Mesothelial cell of epicardium (in vitro differentiated cells): Measurements from ENCODE around the gene GRIN2A. TPM values are rescaled to one million over a fixed set of nuclear protein-coding genes. Genes with fewer than 3 reads are reported as not detected.

Source experiments
- DNase-seq, 2 experiments: peaks; one replicate each; pipeline ENCODE4 v3.0.0; 2021; ENCODE audit warnings: low spot score in 2 of 2; ENCODE audit not compliant: unreplicated experiment in 2 of 2
- H3K27ac Mint-ChIP-seq: 2 replicates; pipeline ENCODE4 v1.8.0; 2021; ENCODE audit warnings: mixed read lengths
- H3K27me3 Mint-ChIP-seq: 2 replicates; pipeline ENCODE4 v1.8.0; 2021; ENCODE audit warnings: low read depth, mixed read lengths
- H3K36me3 Mint-ChIP-seq: 2 replicates; pipeline ENCODE4 v1.8.0; 2021; ENCODE audit warnings: mixed read lengths
- H3K4me1 Mint-ChIP-seq: 2 replicates; pipeline ENCODE4 v1.8.0; 2021; ENCODE audit warnings: mixed read lengths
- H3K4me3 Mint-ChIP-seq: 2 replicates; pipeline ENCODE4 v1.8.0; 2021; ENCODE audit warnings: mild to moderate bottlenecking, moderate library complexity, mixed read lengths
- H3K9me3 Mint-ChIP-seq: 2 replicates; pipeline ENCODE4 v1.8.0; 2021; ENCODE audit warnings: mixed read lengths
- total RNA-seq: library from RNA; stranded (reverse); gene quantifications from 3 replicates; pipeline ENCODE4 v1.2.1, GENCODE V29; 2021
- TF ChIP-seq, protein P1 (sequence below): fragments of 200-600 bp; sonication (generic); IDR thresholded peaks from one replicate; pipeline ENCODE4 v1.5.0; 2021; ENCODE audit warnings: antibody characterized with exemption; ENCODE audit not compliant: unreplicated experiment

GRIN2A gene
- total RNA-seq, 1 donor from 2014 or later, result 4.9 TPM

DNA sequence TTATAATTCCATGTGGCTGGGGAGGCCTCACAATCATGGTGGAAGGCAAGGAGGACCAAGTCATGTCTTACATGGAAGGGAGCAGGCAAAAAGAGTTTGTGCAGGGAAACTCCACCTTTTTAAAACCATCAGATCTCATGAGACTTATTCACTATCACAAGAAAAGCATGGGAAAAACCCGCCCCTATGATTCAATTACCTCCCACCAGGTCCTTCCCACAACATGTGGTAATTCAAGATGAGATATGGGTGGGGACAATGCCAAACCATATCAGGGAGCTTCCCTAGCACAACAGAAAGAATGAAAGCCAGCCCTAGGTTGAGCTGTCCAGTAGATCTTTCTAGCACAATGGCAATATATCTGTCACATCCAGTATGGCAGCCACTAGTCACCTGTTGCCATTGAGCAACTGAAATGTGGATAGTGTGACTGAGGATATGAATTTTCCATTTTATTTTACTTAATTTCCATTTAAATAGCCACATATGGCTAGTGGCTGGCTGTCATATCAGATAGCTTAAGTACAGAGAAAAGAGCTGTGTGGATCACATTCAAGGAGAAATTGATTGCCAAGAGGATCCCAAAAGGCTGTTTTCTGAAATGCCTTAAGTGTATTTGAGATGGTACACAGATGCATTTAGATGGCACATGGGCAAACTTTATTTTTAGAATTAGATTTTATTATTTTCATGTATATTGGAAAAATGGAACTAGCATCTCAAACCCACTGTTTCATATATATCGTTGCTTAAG lies 273.0 kb downstream of the GRIN2A start:
- H3K27ac Mint-ChIP-seq, result no peak overlapping the region
- no peaks in the 10 kb centered on the region for H3K9me3 Mint-ChIP-seq
- H3K4me3 Mint-ChIP-seq, result no peak overlapping the region
- TF ChIP-seq, protein P1, sequence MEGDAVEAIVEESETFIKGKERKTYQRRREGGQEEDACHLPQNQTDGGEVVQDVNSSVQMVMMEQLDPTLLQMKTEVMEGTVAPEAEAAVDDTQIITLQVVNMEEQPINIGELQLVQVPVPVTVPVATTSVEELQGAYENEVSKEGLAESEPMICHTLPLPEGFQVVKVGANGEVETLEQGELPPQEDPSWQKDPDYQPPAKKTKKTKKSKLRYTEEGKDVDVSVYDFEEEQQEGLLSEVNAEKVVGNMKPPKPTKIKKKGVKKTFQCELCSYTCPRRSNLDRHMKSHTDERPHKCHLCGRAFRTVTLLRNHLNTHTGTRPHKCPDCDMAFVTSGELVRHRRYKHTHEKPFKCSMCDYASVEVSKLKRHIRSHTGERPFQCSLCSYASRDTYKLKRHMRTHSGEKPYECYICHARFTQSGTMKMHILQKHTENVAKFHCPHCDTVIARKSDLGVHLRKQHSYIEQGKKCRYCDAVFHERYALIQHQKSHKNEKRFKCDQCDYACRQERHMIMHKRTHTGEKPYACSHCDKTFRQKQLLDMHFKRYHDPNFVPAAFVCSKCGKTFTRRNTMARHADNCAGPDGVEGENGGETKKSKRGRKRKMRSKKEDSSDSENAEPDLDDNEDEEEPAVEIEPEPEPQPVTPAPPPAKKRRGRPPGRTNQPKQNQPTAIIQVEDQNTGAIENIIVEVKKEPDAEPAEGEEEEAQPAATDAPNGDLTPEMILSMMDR, result no peak
- H3K4me1 Mint-ChIP-seq, result peaks cover 7% of the 10 kb centered on the region
- H3K27me3 Mint-ChIP-seq, result no peaks in the 10 kb centered on the region
- no peaks in the 10 kb centered on the region for H3K36me3 Mint-ChIP-seq
- DNase-seq, result no peak

- Mint-ChIP-seq H3K27me3 (no peaks in the 10 kb centered on the region), H3K4me1 (peaks cover 7% of the 10 kb centered on the region), H3K9me3 (no peaks in the 10 kb centered on the region), H3K27ac (peak overlapping the region; percentile 23), H3K4me3 (no peak overlapping the region), H3K36me3 (no peaks in the 10 kb centered on the region)
- peak in 1 of 2 experiments; percentile 39 for DNase-seq
- TF ChIP-seq, protein P1, result no peak
Measured at GRCh38 chr16:9908613-9909012, 273.6 kb downstream of the GRIN2A start.

DNA sequence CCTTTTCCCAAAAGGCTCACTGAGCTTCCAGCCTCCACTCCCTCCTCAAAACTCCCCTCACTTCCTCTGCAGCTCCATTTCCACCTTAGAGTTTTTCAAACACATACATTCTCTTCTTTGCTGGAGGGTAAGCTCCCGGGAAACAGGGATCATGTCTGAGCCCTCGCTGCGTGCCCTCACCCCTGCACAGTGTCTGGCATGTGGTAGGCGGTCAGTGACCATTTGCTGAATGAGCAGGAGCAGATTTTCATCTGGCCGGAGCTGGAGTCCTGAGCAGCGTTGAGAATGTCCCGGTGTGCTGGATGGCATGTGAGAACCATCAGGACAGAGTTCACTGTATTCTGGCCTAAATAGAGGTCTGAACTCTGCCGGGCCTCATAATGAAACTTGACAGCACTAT lies 274.5 kb downstream of the GRIN2A start:
- DNase-seq, result no peak
- no peak overlapping the region for H3K27ac Mint-ChIP-seq
- H3K9me3 Mint-ChIP-seq, result peaks cover under 1% of the 10 kb centered on the region
- no peaks in the 10 kb centered on the region for H3K36me3 Mint-ChIP-seq
- no peaks in the 10 kb centered on the region for H3K27me3 Mint-ChIP-seq
- peaks cover 7% of the 10 kb centered on the region for H3K4me1 Mint-ChIP-seq
- TF ChIP-seq, protein P1, result no peak
- H3K4me3 Mint-ChIP-seq, result no peak overlapping the region

- peaks cover 3% of the 10 kb centered on the region for H3K9me3 Mint-ChIP-seq
- H3K4me3 Mint-ChIP-seq, result no peak overlapping the region
- DNase-seq, result no peak
- peaks cover 4% of the 10 kb centered on the region for H3K27me3 Mint-ChIP-seq
- H3K36me3 Mint-ChIP-seq, result no peaks in the 10 kb centered on the region
- TF ChIP-seq, protein P1, result no peak
- H3K27ac Mint-ChIP-seq, result no peak overlapping the region
- H3K4me1 Mint-ChIP-seq, result peaks cover 7% of the 10 kb centered on the region
Measured at GRCh38 chr16:9906218-9906617, 276.0 kb downstream of the GRIN2A start.

DNA sequence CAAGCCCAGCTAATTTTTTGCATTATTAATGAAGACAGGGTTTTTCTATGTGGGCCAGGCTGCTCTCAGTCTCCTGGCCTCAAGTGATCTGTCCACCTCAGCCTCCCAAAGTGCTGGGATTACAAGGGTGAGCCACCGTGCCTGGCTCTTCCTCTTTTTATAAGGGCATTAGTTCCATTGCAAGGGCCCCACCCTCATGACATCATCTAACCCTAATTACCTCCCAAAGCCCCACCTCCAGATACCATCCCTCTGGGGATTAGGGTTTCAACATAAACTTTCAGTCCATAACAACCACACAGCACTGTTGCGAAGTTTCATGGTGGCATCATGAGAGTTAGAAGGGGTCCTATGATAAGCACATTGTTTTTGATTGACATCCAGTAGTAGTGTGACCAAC lies 277.7 kb downstream of the GRIN2A start:
- Mint-ChIP-seq H3K4me1 (peaks cover 7% of the 10 kb centered on the region), H3K36me3 (no peaks in the 10 kb centered on the region), H3K27ac (no peak overlapping the region), H3K27me3 (peaks cover 6% of the 10 kb centered on the region), H3K9me3 (peaks cover 3% of the 10 kb centered on the region), H3K4me3 (no peak overlapping the region)
- TF ChIP-seq, protein P1, result no peak
- DNase-seq, result no peak
